ENCODE data around the gene TBX15. TPM values are rescaled to one million over a fixed set of nuclear protein-coding genes. Genes with fewer than 3 reads are reported as not detected.

Gene TBX15
- total and polyA plus RNA-seq, 2 experiments from 2014 or later: 0.21 TPM; not detected in 1

DNA sequence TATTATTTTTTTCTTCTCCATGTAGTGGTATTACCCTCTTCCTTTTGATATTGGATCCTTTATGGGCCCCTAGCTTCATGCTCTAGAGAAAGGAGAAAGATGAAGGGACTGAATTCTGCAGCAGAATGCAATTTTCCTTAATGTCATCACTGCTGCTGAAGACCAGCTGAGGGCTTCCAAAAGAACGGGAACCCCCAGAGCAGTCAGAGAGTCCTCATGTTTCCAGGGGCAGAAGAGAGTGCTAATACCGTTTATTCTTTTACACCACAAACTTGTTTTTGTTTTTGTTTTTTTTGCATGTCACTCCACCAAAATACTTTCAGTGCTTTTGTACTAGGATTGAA, 21.1 kb upstream of the TBX15 start:
- TF ChIP-seq, protein P1, sequence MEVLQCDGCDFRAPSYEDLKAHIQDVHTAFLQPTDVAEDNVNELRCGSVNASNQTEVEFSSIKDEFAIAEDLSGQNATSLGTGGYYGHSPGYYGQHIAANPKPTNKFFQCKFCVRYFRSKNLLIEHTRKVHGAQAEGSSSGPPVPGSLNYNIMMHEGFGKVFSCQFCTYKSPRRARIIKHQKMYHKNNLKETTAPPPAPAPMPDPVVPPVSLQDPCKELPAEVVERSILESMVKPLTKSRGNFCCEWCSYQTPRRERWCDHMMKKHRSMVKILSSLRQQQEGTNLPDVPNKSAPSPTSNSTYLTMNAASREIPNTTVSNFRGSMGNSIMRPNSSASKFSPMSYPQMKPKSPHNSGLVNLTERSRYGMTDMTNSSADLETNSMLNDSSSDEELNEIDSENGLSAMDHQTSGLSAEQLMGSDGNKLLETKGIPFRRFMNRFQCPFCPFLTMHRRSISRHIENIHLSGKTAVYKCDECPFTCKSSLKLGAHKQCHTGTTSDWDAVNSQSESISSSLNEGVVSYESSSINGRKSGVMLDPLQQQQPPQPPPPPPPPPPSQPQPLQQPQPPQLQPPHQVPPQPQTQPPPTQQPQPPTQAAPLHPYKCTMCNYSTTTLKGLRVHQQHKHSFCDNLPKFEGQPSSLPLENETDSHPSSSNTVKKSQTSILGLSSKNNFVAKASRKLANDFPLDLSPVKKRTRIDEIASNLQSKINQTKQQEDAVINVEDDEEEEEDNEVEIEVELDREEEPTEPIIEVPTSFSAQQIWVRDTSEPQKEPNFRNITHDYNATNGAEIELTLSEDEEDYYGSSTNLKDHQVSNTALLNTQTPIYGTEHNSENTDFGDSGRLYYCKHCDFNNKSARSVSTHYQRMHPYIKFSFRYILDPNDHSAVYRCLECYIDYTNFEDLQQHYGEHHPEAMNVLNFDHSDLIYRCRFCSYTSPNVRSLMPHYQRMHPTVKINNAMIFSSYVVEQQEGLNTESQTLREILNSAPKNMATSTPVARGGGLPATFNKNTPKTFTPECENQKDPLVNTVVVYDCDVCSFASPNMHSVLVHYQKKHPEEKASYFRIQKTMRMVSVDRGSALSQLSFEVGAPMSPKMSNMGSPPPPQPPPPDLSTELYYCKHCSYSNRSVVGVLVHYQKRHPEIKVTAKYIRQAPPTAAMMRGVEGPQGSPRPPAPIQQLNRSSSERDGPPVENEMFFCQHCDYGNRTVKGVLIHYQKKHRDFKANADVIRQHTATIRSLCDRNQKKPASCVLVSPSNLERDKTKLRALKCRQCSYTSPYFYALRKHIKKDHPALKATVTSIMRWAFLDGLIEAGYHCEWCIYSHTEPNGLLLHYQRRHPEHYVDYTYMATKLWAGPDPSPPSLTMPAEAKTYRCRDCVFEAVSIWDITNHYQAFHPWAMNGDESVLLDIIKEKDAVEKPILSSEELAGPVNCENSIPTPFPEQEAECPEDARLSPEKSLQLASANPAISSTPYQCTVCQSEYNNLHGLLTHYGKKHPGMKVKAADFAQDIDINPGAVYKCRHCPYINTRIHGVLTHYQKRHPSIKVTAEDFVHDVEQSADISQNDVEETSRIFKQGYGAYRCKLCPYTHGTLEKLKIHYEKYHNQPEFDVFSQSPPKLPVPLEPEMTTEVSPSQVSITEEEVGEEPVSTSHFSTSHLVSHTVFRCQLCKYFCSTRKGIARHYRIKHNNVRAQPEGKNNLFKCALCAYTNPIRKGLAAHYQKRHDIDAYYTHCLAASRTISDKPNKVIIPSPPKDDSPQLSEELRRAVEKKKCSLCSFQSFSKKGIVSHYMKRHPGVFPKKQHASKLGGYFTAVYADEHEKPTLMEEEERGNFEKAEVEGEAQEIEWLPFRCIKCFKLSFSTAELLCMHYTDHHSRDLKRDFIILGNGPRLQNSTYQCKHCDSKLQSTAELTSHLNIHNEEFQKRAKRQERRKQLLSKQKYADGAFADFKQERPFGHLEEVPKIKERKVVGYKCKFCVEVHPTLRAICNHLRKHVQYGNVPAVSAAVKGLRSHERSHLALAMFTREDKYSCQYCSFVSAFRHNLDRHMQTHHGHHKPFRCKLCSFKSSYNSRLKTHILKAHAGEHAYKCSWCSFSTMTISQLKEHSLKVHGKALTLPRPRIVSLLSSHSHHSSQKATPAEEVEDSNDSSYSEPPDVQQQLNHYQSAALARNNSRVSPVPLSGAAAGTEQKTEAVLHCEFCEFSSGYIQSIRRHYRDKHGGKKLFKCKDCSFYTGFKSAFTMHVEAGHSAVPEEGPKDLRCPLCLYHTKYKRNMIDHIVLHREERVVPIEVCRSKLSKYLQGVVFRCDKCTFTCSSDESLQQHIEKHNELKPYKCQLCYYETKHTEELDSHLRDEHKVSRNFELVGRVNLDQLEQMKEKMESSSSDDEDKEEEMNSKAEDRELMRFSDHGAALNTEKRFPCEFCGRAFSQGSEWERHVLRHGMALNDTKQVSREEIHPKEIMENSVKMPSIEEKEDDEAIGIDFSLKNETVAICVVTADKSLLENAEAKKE (CRISPR knock-in tag; IDR thresholded peaks at IDR 0.05): no peak
- TF ChIP-seq, protein P2, sequence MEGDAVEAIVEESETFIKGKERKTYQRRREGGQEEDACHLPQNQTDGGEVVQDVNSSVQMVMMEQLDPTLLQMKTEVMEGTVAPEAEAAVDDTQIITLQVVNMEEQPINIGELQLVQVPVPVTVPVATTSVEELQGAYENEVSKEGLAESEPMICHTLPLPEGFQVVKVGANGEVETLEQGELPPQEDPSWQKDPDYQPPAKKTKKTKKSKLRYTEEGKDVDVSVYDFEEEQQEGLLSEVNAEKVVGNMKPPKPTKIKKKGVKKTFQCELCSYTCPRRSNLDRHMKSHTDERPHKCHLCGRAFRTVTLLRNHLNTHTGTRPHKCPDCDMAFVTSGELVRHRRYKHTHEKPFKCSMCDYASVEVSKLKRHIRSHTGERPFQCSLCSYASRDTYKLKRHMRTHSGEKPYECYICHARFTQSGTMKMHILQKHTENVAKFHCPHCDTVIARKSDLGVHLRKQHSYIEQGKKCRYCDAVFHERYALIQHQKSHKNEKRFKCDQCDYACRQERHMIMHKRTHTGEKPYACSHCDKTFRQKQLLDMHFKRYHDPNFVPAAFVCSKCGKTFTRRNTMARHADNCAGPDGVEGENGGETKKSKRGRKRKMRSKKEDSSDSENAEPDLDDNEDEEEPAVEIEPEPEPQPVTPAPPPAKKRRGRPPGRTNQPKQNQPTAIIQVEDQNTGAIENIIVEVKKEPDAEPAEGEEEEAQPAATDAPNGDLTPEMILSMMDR (conservative IDR thresholded peaks at IDR 0.05; ENCODE audit: low read depth in 2 of 2): no peak
- TF ChIP-seq ZNF114 (CRISPR knock-in tag; IDR thresholded peaks at IDR 0.05) (no peak), NANOG (IDR thresholded peaks at IDR 0.05; ENCODE audit: borderline replicate concordance) (no peak), EZH2phosphoT487 (IDR thresholded peaks at IDR 0.05; ENCODE audit: unreplicated experiment) (no peak), POLR2AphosphoS5 (IDR thresholded peaks at IDR 0.05; ENCODE audit: low read depth) (no peak), ZNF331 (CRISPR knock-in tag; IDR thresholded peaks at IDR 0.05; ENCODE audit: low read depth) (no peak), STAT1 (IDR thresholded peaks at IDR 0.05; ENCODE audit: unreplicated experiment) (no peak)
- Histone ChIP-seq H2AFZ (no peak overlapping the region), H4K20me1 (replicated peaks; ENCODE audit: insufficient read depth) (peaks cover 12% of the 10 kb centered on the region), H3K27ac (ENCODE audit: low read depth) (no peak overlapping the region), H3K4me1 (ENCODE audit: insufficient read depth) (peaks cover 27% of the 10 kb centered on the region), H3K36me3 (ENCODE audit: insufficient read depth) (no peaks in the 10 kb centered on the region), H3K27me3 (ENCODE audit: insufficient read depth) (peaks cover 69% of the 10 kb centered on the region), H3K4me3 (peak overlapping the region; percentile 40), H3K4me2 (peak overlapping the region; percentile 73), H3K9me2 (ENCODE audit: insufficient read depth) (peaks cover 8% of the 10 kb centered on the region), H3K79me2 (replicated peaks; ENCODE audit: insufficient read depth) (no peaks in the 10 kb centered on the region), H3F3A (replicated peaks; ENCODE audit: low read depth) (peaks cover 8% of the 10 kb centered on the region; the same call in 1 of the 2 replicates)
- DNase-seq (ENCODE audit: low spot score) (no peak), ATAC-seq (no peak)
- H3K27me3 Mint-ChIP-seq (ENCODE audit: insufficient read depth, low read depth, poor library complexity): peaks cover 64% of the 10 kb centered on the region
- no peaks in the 10 kb centered on the region for H3K36me3 Mint-ChIP-seq (ENCODE audit: low read depth)
- no peak overlapping the region for H3K27ac Mint-ChIP-seq
- peaks cover 24% of the 10 kb centered on the region for H3K4me1 Mint-ChIP-seq
- peak overlapping the region; percentile 66; the same call in 1 of the 3 replicates for H3K4me3 Mint-ChIP-seq
- no peaks in the 10 kb centered on the region for H3K9me3 Mint-ChIP-seq

Measured in GM23338 (cell line).